Gastrocnemius medialis (tissue), 4 donors: ENCODE results near the gene RELCH. TPM values are rescaled to one million over a fixed set of nuclear protein-coding genes. Genes with fewer than 3 reads are reported as not detected.

Experiments
- ATAC-seq, 2 donors: fragments of 150-250 bp; one replicate each; pipeline ENCODE4 v1.9.1; 2016
- DNase-seq, 2 donors: peaks; one replicate each; pipeline ENCODE4 v3.0.0-alpha.2; 2019
- H3K27ac ChIP-seq, 4 donors: fragments of 200-600 bp; sonication (generic); 1 replicate in 1 of 4; 2 replicates in 3 of 4; pipeline ENCODE4 v1.5.1; 2016 to 2018; ENCODE audit warnings: mild to moderate bottlenecking in 2 of 4, moderate library complexity in 1 of 4
- H3K27me3 ChIP-seq, 3 donors: fragments of 200-600 bp; sonication (generic) in 2 of 3; 1 replicate in 1 of 3; 2 replicates in 2 of 3; pipeline versions ENCODE4 v1.5.1 to v1.6.0; 2016 to 2019; ENCODE audit warnings: mild to moderate bottlenecking in 1 of 3, moderate library complexity in 1 of 3
- H3K36me3 ChIP-seq, 2 donors: fragments of 200-600 bp; sonication (generic) in 1 of 2; one replicate each; pipeline ENCODE4 v1.5.1; 2017 to 2018
- H3K4me1 ChIP-seq, 2 donors: fragments of 200-600 bp; sonication (generic) in 1 of 2; one replicate each; pipeline ENCODE4 v1.5.1; 2016 to 2017; ENCODE audit warnings: mild to moderate bottlenecking in 2 of 2
- H3K4me3 ChIP-seq, 4 donors: fragments of 200-600 bp; sonication (generic) in 3 of 4; 1 replicate in 1 of 4; 2 replicates in 3 of 4; pipeline ENCODE4 v1.5.1; 2016 to 2019; ENCODE audit warnings: mild to moderate bottlenecking in 2 of 4
- H3K9me3 ChIP-seq, 3 donors: fragments of 200-600 bp; sonication (generic) in 2 of 3; 1 replicate in 1 of 3; 2 replicates in 2 of 3; pipeline ENCODE4 v1.5.1; 2016 to 2019
- CTCF ChIP-seq, 5 experiments: fragments of 450-650 bp in 3 of 5; fragments of 200-600 bp in 2 of 5; sonication (generic) in 2 of 5; IDR thresholded peaks in 4 of 5; conservative IDR thresholded peaks in 1 of 5; 1 replicate in 4 of 5; 2 replicates in 1 of 5; pipeline ENCODE4 v1.5.1; 2016 to 2019; ENCODE audit warnings: antibody characterized with exemption in 5 of 5, mild to moderate bottlenecking in 3 of 5, moderate library complexity in 3 of 5
- POLR2A ChIP-seq, 2 donors: fragments of 450-650 bp; IDR thresholded peaks; one replicate each; pipeline ENCODE4 v1.6.1; 2017; ENCODE audit warnings: antibody characterized with exemption in 2 of 2, mild to moderate bottlenecking in 2 of 2, moderate library complexity in 2 of 2
- in situ Hi-C, 4 donors: fragments of 200-750 bp; cut with MboI; loops; one replicate each; pipeline versions ENCODE4 v1.15.0 to v1.8.0; 2017; ENCODE audit warnings: low sequenced_read_pairs in 4 of 4
- intact Hi-C: fragments of 100-400 bp; cut with DNase I; formaldehyde crosslinking; loops from one replicate; pipeline ENCODE4 v1.15.1; 2023; ENCODE audit warnings: low total_unique reads
- total RNA-seq, 4 donors: library from RNA; depleted of rRNA; stranded (reverse); fragments of >200 nt; gene quantifications; one replicate each; pipeline versions ENCODE4 v1.1.0 to v1.2.3, GENCODE V29; 2016

The RELCH gene
- total RNA-seq, 4 donors from 2014 or later = 8.4 to 16.8 (median 12.6) TPM

GRCh38 chr18:62280786-62281185 lies 93.7 kb downstream of the RELCH start:
- Histone ChIP-seq H3K4me1 (peaks cover 5 to 11% of the 10 kb centered on the region in 2 donors), H3K36me3 (no peaks in the 10 kb centered on the region), H3K4me3 (no peak overlapping the region), H3K9me3 (no peaks in the 10 kb centered on the region), H3K27me3 (no peaks in the 10 kb centered on the region), H3K27ac (no peak overlapping the region)
- intact Hi-C loops = no loop called here
- ATAC-seq (no peak), DNase-seq (no peak)
- in situ Hi-C loops = loop anchor here in 1 of 4 donors (25.0 kb wide), 1 partner anchor 282 kb away; no protein-coding TSS in a partner anchor
- TF ChIP-seq CTCF (IDR thresholded peaks at IDR 0.05 in 4 of 5, conservative IDR thresholded peaks at IDR 0.05 in 1 of 5) (no peak), POLR2A (IDR thresholded peaks at IDR 0.05) (no peak)

- H3K4me1 ChIP-seq = peaks cover 5 to 11% of the 10 kb centered on the region in 2 donors
- no peak for ATAC-seq
- H3K4me3 ChIP-seq = no peak overlapping the region
- H3K27me3 ChIP-seq = no peaks in the 10 kb centered on the region
- intact Hi-C loops (no loop called here), in situ Hi-C loops (loop anchor here in 1 of 4 donors (25.0 kb wide), 1 partner anchor 281 kb away; no protein-coding TSS in a partner anchor)
- DNase-seq = no peak
- no peak overlapping the region for H3K27ac ChIP-seq
- no peaks in the 10 kb centered on the region for H3K9me3 ChIP-seq
- TF ChIP-seq CTCF (IDR thresholded peaks at IDR 0.05 in 4 of 5, conservative IDR thresholded peaks at IDR 0.05 in 1 of 5) (no peak), POLR2A (IDR thresholded peaks at IDR 0.05) (no peak)
- H3K36me3 ChIP-seq = no peaks in the 10 kb centered on the region
Observed at GRCh38 chr18:62281684-62282083, 94.6 kb downstream of the RELCH start.

GRCh38 chr18:62282188-62282629 lies 95.2 kb downstream of the RELCH start:
- Histone ChIP-seq H3K4me1 (peaks cover 5 to 11% of the 10 kb centered on the region in 2 donors), H3K9me3 (no peaks in the 10 kb centered on the region), H3K4me3 (no peak overlapping the region), H3K27ac (no peak overlapping the region), H3K36me3 (no peaks in the 10 kb centered on the region), H3K27me3 (no peaks in the 10 kb centered on the region)
- TF ChIP-seq POLR2A (IDR thresholded peaks at IDR 0.05) = no peak
- no peak for TF ChIP-seq CTCF (IDR thresholded peaks at IDR 0.05 in 4 of 5, conservative IDR thresholded peaks at IDR 0.05 in 1 of 5)
- in situ Hi-C loops (loop anchor here in 1 of 4 donors (25.0 kb wide), 1 partner anchor 280 kb away; no protein-coding TSS in a partner anchor), intact Hi-C loops (no loop called here)
- DNase-seq (no peak), ATAC-seq (no peak)

GRCh38 chr18:62284637-62285036 lies 97.6 kb downstream of the RELCH start:
- no peak overlapping the region for H3K27ac ChIP-seq
- TF ChIP-seq CTCF (IDR thresholded peaks at IDR 0.05 in 4 of 5, conservative IDR thresholded peaks at IDR 0.05 in 1 of 5) = no peak
- TF ChIP-seq POLR2A (IDR thresholded peaks at IDR 0.05) = no peak
- no peak overlapping the region for H3K4me3 ChIP-seq
- intact Hi-C loops (no loop called here), in situ Hi-C loops (loop anchor here in 1 of 4 donors (25.0 kb wide), 1 partner anchor 278 kb away; no protein-coding TSS in a partner anchor)
- ATAC-seq (no peak), DNase-seq (no peak)
- no peaks in the 10 kb centered on the region for H3K36me3 ChIP-seq
- H3K27me3 ChIP-seq = no peaks in the 10 kb centered on the region
- H3K9me3 ChIP-seq = no peaks in the 10 kb centered on the region
- H3K4me1 ChIP-seq = peaks cover 5 to 11% of the 10 kb centered on the region in 2 donors

- intact Hi-C loops = no loop called here
- H3K36me3 ChIP-seq = no peaks in the 10 kb centered on the region
- no peak for TF ChIP-seq POLR2A (IDR thresholded peaks at IDR 0.05)
- no peak for TF ChIP-seq CTCF (IDR thresholded peaks at IDR 0.05 in 4 of 5, conservative IDR thresholded peaks at IDR 0.05 in 1 of 5)
Observed at GRCh38 chr18:62285281-62285680, 98.2 kb downstream of the RELCH start.

More at GRCh38 chr18:62285281-62285680, 98.2 kb downstream of the RELCH start:
- no peak overlapping the region for H3K4me3 ChIP-seq
- no peaks in the 10 kb centered on the region for H3K27me3 ChIP-seq
- H3K27ac ChIP-seq = no peak overlapping the region
- no peak for ATAC-seq
- in situ Hi-C loops = loop anchor here in 1 of 4 donors (25.0 kb wide), 1 partner anchor 277 kb away; no protein-coding TSS in a partner anchor
- peaks cover 5 to 11% of the 10 kb centered on the region in 2 donors for H3K4me1 ChIP-seq
- no peak for DNase-seq
- no peaks in the 10 kb centered on the region for H3K9me3 ChIP-seq
